Middle frontal gyrus (tissue), 1 donor: ENCODE data around the gene AGBL1.

Source experiments
- DNase-seq: peaks from one replicate; pipeline ENCODE4 v3.0.0-alpha.2; 2015; ENCODE audit warnings: low spot score; ENCODE audit errors: extremely low spot score

AGBL1 gene

DNA sequence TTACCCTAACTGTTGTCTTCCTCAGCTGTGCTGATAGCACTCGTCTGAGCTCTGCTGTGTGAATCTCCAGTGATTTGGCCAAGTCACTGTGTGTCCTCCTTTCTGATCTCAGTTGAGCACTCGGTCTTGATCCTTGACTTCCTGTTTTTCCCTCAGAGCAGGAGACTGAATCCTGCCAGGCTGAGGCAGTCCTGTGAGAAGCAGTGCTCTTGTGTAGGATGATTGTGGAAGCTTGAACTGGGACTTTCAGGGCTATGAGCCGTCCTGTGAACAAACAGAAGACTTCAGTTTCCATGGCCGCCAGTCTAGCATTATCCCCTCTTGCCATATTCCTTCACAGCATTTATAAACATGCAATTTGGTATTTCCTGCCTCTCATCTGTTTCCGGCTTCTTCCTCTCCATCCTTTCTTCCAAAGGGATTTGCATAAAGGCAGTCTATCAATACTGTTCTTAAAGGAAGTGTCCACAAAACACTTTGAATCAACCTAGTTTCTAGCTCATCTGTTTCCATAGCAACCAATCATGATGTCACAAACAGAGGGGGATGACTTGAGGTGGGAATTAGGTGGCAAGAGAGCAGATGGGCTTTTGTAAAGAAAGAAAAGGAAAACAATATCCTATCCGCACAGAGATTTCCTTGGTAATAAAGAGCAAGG, 237.2 kb downstream of the AGBL1 start:
- no peak for DNase-seq

DNA sequence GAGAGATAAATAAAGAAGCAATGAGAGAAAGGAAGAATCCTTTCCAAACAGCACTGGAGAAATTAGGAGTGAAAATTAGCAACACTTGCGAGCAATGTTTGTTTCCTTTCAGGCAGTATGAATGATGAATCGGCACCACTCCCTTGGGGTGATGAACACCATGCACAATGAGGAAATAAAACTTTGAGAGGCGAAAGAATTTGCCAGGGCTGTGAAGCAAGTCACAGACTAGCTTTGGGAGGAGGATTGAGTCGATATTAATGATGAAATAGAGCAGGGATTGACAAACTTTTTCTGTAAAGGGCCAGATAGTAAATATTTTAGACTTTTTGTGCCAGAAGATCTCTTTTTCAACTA, 237.7 kb downstream of the AGBL1 start:
- DNase-seq = no peak

DNA sequence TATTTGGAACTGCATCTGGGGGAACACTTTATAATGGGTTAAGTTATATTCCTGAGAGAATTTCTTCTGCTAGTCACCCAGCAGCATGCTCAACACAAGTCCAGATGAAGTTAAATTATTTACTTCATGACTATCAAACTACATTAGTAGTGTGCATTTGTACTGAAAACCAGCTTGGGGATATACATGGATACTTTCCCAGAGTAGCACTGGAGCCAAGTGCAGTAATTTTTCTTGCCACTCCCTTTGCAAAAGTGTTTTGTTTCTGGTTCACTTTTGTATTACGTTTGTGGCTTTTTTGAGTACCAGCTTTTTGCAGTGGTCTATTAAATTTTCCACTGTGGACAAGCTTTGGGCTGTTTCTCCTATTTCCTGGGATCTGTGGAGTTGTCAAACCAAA, 243.0 kb downstream of the AGBL1 start:
- no peak for DNase-seq

DNA sequence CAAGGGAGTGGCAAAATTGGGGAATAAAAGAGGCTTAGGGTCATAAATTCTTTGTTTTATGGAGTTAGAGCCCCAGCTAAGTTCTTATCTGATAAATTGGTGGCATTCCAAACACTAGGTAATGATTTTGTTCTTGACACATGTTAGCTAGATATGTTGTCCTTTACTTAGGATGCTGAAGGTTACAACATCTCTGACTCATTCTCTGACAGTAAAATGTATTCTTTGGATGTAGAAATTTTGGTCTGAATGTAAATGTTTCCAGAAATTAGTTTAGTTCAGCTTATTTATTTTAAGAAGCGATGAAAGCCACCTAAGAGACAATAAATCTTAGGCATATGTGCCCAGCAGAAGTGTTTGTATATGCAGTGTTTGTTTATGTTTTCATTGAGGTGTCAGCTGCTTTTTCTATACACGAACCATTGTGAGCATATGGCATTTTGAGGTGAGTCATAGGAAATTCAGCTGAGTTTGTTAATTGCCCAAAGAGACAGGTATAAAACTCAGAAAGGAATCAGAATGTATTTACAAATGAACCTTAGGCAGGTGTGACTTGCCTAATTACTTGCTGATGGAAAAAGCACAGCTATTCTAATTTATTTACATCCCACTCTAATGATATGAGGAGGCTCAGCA, 247.7 kb downstream of the AGBL1 start:
- DNase-seq = no peak

DNA sequence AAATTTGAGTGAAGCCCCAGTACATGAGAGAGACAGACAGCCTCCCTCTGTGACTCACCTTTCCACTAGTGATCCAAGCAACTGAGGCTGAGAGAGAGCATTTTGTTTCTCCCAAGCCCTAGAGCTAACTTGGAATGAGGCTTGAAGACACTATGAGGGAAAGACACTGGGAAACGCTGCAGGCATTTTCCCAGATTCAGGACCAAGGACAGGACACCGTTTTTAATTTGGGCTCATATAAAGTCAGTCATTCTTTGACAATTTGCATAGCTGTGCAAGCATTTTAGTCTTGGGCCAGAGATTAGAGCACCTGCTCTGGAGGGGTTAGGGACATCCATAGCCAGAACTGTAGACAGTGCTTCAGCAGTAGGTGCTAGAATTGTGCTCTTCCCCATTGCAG, 249.0 kb downstream of the AGBL1 start:
- DNase-seq = no peak

DNA sequence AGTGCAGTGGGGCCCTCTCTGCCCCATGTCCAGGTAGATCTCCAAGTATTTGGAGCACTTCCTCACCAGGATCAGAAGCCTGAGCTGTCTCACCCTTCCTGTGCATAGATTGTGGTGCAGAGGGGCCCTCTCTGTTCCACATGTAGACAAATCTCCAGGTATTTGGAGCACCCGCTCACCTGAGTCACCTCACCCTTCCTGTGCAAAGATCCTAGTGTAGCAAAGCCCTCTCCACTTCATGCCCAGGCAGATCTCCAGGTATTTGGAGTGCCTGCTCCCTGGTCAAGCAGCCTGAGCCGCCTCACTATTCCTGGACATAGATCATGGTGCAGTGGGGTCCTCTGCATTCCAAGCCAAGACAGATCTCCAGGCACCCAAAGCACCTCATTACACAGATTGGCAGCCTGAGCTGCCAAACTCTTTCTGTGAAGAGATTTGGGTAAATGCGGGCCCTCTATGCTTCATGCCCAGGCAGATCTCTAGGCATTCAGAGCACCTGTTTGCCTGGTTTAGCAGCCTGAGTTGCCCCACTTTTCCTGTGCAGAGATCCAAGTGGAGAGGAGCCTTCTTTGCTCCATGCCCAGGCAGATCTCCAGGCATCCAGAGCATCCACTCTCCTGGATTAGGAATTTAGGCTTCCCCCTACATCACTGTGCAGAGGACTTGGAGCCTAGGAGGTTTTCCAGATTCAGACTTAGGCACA, 249.8 kb downstream of the AGBL1 start:
- DNase-seq = no peak

DNA sequence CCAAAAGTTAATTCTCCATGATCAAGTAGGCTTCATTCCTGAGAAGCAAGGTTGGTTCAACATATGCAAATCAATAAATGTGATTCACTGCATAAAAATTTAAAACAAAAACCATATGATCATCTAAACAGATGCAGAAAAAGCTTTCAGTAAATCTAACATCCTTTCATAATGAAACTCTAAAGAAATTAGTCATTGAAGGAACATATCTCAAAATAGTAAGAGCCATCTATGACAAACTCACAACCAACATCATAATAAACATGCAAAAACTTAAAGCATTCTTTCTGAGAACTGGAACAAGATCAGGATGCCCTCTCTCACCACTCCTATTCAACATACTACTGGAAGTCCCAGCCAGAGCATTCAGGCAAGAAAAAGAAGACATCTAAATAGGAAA, 254.1 kb downstream of the AGBL1 start:
- DNase-seq = no peak

DNA sequence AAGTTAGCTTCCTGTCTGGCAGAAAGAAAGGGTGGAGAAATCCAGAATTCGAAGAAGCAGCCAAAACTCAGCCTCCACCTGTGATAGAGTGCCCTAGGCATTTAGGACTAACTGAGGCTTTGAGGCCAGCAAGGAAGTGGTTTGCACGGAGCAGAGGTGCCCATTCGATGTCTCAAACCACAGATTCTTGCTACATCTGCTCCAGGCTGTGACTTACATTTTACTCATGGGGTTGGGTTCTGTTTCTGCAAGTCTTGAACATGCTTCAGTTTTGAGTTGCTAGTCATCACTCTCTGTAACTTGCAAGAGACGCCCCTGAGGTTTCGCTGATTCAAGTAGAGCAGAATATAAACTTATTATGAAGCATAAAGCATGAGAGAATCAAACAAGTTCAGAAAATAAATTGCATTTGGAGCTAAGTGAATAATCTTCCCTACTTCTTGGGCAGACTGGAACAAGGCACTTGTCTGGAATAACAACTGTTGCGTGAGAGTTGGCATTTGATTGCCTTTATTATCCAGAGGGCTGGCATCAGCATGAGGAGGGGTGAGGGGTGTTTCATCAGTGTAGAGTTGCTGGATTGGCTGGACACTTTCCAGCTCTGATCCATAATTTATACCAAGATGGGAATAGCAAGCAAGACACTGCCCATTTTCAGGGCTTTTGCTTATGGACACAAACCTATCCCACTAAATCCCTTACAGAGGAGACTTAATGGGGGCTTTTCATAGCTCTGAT, 256.5 kb downstream of the AGBL1 start:
- DNase-seq = no peak

DNA sequence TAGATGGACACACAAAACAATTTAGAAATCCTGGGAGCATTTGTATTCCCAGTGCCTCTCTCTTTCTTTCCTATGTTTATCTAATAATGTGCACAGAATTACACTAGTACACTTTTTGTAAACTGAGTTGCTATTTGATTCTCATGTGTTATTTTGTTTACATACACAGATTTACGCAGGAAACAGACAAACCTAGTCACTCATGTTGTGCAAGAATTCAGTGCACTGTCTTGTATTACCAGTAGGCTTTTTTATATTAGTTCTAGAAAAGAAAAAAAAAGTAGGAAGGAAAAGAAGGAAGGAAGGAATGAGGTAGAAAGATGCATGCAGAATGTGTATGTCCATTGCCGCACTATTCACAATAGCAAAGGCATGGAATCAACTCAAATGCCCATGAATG, 257.4 kb downstream of the AGBL1 start:
- no peak for DNase-seq

DNA sequence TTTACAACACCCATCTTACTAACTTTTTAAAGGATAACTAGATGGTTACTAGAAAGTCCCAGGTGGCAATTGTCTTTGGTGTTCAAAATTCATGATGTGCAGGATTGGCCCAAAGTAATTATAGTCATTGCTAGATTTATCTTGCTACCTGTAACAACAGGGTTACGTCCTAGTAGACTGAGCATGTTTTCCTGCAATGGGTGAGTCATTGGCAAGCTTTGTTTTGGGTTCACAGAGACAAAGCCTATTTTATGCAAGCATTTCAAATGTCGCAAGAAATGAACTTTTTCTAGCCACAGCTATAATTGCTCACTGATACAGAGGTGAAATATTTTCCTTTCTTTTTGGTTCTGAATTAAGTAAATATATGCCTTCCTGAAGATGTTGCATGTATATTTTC, 267.6 kb downstream of the AGBL1 start:
- no peak for DNase-seq

DNA sequence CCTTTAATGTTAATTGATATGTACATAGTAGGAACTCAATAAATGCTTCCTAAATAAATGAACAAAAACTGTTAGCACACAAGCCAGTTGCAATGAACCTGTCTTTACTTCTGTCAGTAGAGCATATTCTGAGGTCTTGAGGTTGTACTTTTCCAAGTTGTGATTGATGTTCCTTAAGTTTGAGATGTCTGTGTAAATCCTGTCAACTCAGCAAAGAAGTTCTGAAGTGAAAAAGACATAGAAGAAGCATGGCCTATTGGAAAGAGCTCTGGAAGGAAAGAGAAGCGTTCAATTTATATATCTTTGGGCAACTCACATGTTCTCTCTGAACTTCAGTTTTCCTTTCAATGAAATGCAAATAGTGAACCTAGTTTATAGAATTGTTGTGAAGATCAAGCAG, 269.9 kb downstream of the AGBL1 start:
- no peak for DNase-seq

DNA sequence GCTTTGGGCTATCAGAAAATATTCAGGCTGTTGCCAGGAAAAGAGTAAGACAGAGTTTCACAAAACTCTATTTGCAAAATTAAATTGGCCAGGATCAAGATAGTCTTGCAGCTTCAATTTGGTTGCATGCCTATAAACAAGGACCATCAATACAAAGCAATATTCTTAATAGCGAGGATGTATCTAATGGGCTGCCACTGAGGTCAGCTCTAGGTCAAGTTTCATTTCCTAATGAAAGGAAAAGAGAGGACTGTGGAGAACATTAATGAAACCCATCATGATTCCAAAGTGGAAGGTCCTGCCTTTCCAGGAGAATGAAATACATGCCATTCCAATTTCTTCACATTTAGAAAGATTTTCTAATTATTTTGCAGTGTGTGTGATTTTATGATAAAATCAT, 273.5 kb downstream of the AGBL1 start:
- DNase-seq = no peak

DNA sequence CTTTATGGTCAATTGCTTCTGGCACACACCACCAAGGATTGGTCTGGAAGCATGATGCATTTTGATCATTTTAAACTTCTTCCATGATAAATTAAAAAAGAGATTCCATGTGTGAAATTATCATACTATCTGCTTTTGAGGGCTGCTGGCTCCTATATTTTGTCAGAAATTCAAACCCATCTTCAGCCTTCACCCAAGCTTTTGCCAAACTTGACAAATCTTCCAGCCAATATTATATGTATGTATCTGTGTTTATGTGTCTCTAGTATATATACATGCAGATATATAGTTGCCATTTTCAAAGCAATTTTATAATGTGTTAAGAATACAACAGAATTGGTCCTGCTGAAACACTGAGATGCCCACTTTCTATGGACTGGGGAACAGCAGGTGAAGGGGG, 275.7 kb downstream of the AGBL1 start:
- no peak for DNase-seq

DNA sequence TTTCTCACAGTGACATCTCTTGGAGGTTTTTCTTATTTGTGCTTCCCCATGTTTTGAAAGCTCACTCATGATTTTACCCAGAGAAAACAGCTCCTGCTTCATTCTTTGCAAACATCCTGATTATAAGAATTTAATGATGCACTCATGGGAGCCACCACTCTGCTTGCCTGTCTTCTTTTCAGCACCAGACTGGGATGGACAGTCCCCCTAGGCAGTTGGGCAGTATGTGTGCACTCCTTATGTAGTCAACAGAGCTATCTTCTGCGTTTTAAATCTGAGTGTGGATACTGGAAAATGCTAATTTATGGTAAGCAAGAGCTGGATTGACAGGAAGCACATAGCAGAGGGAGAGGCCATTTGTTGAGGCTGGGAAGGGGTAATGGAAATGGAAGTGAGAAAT, 276.1 kb downstream of the AGBL1 start:
- DNase-seq = no peak

DNA sequence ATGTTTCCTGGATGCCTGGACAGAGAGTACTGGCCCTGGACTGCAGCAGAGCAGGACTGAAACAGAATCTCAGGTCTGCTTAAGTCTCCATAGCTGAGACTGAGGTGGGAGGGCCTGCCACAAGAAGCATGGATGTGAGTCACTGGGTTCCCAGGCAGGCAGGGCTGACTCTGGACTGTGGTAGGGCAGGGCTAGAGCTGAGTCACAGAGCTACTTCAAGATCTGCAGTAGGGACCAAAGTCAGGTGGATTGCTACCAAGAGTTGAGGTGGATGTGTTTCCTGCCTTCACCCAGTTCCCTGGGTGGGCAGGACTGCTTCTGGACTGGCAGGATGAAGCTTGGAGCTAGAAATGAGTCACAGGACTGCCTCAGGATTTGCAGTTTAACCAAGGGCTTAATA, 282.9 kb downstream of the AGBL1 start:
- no peak for DNase-seq

DNA sequence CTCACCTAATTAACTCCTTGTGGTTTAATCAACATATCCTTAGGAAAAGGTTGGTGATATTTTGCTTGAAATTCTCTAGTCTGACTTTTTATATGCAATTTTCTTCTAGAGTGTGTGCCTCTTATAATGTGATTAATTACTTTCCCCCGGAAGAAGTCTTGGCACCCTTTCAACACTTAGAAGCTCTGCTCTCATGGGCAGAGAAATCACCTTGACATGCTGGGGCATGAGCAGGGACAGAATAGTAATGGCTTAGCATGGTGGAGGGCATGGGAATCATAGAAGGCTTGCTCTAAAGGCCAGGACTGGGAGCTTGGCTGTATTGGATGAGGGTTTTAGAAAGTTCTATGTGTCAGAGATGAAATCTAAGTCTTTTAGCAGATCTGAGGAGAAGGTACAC, 293.5 kb downstream of the AGBL1 start:
- no peak for DNase-seq

DNA sequence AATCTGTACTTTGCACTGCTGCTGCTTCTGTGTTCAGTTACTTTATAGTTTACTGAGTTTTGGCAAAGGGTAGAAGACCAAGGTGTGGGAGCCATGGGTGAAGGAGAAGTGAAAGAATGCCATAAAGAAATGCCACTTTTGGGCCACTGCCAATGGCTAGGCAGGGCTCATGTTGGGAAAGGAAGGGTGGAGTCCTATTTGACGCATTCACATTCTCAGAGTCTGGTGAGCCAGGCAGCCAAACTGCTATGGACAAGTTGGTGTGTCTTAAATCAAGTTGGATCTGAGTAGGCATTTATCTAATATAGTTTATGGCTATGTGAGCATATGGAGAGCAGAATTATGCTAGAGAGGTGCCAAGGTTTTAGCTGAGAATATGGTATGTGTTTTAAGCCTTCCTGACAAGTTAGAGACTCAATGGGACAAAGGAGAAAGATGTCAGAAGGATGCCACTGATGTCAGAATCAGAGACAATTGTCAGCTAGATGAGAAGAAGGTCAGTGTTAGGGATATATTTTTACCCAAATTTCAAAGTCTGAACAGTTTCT, 296.1 kb downstream of the AGBL1 start:
- no peak for DNase-seq

DNA sequence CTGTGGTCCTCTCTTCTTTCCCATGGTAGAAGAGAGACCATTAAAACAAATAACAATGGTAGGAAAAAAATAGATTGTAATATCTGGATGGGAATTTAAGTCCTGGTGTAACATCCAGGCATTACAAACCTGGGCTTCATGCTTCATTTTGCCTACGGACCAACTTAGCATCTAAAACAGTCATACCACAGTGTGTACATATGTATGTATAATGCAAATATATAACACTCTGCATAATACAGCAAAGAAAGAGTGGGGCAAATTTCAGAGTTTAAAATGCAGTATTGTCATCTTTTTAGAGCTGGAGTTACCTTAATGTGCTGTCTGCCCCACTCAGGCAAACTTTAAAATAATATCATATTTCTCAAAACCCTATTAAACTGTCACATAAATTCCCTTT, 298.2 kb downstream of the AGBL1 start:
- no peak for DNase-seq

DNA sequence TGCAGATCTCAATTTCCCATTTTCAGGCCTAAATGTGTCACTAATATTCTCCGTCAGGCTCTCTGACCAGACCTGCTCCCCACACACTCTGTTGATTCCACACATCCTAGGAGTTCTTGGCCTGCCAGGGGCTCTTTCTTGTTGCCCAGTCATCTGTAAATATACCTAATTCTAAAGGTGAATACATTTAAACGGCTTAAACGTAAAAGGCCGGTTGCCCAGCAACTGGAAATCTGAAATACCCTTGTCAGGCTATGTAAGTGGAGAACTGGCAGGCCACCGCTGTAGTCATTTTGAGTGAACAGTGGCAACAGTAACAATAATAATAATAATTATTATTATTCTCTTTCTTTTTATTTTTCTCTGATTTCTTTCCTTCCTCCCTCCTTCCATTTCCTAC, 302.7 kb downstream of the AGBL1 start:
- no peak for DNase-seq

DNA sequence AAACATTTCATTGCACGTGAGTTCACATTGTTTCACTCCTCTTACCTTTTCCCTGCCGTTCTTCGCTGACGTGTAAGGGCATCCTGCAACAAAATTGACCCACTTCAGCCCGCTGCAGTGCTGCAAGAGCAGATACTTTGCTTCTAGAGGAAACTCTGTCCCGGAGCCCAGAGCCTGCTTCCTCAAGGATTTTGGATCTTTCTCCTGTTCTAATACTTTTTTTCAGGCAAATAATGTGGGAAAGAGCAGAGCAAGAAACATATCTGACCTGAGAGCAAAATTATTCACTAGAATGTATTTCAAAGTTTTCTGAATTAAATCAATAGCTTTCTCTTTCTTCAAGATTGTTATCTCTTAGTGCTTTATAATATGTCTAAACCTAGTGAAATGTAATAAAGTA, 303.9 kb downstream of the AGBL1 start:
- no peak for DNase-seq

DNA sequence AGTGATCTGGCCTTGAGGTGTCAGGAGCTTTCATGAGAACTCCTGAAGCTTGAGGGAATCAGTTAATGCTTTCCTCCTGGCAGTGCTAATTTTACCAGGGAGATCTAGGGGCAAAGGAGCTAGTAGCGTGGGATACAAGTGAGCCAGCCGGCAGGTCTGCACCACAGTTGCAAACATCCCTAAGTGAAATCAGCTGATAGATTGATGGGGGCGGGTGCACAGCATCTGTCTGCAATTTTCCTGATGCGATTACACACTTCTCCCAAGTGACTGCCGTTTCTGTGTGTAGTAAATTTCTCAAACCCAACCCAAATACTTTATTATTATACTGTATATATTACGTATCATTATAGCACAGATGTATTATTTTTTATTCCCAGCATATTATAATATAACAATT, 304.5 kb downstream of the AGBL1 start:
- no peak for DNase-seq

DNA sequence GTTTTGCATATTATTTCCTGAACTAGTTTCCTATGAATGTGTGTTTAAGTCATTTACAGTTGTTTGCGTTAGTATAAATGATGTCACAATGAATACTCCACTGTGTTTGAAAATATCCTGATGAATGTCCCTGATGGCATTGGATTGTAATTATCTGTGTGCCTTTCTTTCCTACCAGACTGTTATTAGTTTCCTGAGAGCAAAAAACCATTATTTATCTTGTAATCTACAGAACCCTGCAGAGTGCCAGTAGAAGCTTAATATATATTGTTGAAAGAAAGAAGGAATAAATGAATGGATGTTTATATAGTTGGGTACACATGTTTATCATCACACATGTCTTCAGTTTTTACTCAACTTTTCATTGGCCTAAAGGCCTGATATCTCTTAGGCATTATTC, 312.6 kb downstream of the AGBL1 start:
- no peak for DNase-seq
